IMR-90 (cell line): ENCODE results near the gene RHOF. TPM values are rescaled to one million over a fixed set of nuclear protein-coding genes. Genes with fewer than 3 reads are reported as not detected.

Experiments used
- ATAC-seq: fragments of 200-7000 bp; cut with Tn5 transposase; 2 replicates; pipeline ENCODE4 v1.9.1; 2020; ENCODE audit warnings: low read depth, mild to moderate bottlenecking, moderate library complexity
- BruUV-seq: library from RNA; stranded (reverse); fragments of 400-500 nt; replicated peaks from 2 replicates; lab custom pipeline; 2021; lab: Mats Ljungman, UMichigan
- CTCF ChIA-PET: fragments of 300-600 bp; formaldehyde crosslinking; extraction: SDS; loops from one replicate; lab custom pipeline; 2021; ENCODE audit warnings: antibody characterized with exemption; lab: Yijun Ruan, JAX
- POLR2A ChIA-PET: fragments of 300-600 bp; sonication (Branson Sonifier 250); formaldehyde crosslinking; loops from one replicate; lab custom pipeline; 2022; ENCODE audit warnings: antibody characterized with exemption; ENCODE audit not compliant: unreplicated experiment; lab: Charles Lee
- DNase-seq: peaks from one replicate; pipeline ENCODE4 v3.0.0; 2013
- H2AFZ ChIP-seq: replicated peaks from 2 replicates; pipeline ENCODE3; 2013; ENCODE audit warnings: low read length, mild to moderate bottlenecking; ENCODE audit not compliant: poor library complexity
- H2AK5ac ChIP-seq: 2 replicates; pipeline ENCODE4 v1.6.1; 2013; ENCODE audit warnings: low read depth, low read length, inconsistent platforms
- H2AK9ac ChIP-seq: replicated peaks from 2 replicates; pipeline ENCODE3; 2013; ENCODE audit warnings: mild to moderate bottlenecking, low read depth, low read length, moderate library complexity; ENCODE audit not compliant: poor library complexity
- H2BK120ac ChIP-seq: 2 replicates; pipeline ENCODE4 v1.6.1; 2013; ENCODE audit warnings: low read depth, low read length, inconsistent platforms
- H2BK15ac ChIP-seq: 3 replicates; pipeline ENCODE4 v1.6.1; 2013; ENCODE audit warnings: low read depth, low read length, inconsistent platforms
- H2BK20ac ChIP-seq: 2 replicates; pipeline ENCODE4 v1.6.1; 2013; ENCODE audit warnings: low read depth, mild to moderate bottlenecking, inconsistent platforms, low read length, moderate library complexity
- H2BK5ac ChIP-seq: 2 replicates; pipeline ENCODE4 v1.6.1; 2013; ENCODE audit warnings: mild to moderate bottlenecking, low read depth, low read length, inconsistent platforms; ENCODE audit not compliant: poor library complexity, severe bottlenecking
- H3K14ac ChIP-seq: replicated peaks from 2 replicates; pipeline ENCODE4 v1.6.1; 2013; ENCODE audit warnings: low read depth, low read length, inconsistent platforms
- H3K18ac ChIP-seq: 2 replicates; pipeline ENCODE4 v1.6.1; 2013; ENCODE audit warnings: low read depth, low read length, control low read depth
- H3K23ac ChIP-seq: 2 replicates; pipeline ENCODE4 v1.6.1; 2013; ENCODE audit warnings: low read depth, low read length, inconsistent platforms
- H3K27ac ChIP-seq: 2 replicates; pipeline ENCODE4 v1.5.1; 2013; ENCODE audit warnings: mild to moderate bottlenecking, control low read depth, low read length; ENCODE audit not compliant: insufficient read depth
- H3K27me3 ChIP-seq: 2 replicates; pipeline ENCODE4 v1.6.1; 2013; ENCODE audit warnings: low read length; ENCODE audit not compliant: control insufficient read depth, insufficient read depth
- H3K36me3 ChIP-seq: 2 replicates; pipeline ENCODE4 v1.6.1; 2013; ENCODE audit warnings: low read length, mixed read lengths; ENCODE audit not compliant: control insufficient read depth, insufficient read depth
- H3K4ac ChIP-seq: 2 replicates; pipeline ENCODE4 v1.6.1; 2013; ENCODE audit warnings: low read depth, low read length, inconsistent platforms
- H3K4me1 ChIP-seq: 2 replicates; pipeline ENCODE4 v1.6.1; 2013; ENCODE audit warnings: low read length, mixed read lengths; ENCODE audit not compliant: control insufficient read depth, insufficient read depth
- H3K4me2 ChIP-seq: 2 replicates; pipeline ENCODE4 v1.6.1; 2013; ENCODE audit warnings: low read depth, mild to moderate bottlenecking, control low read depth, low read length, moderate library complexity
- H3K4me3 ChIP-seq: 2 replicates; pipeline ENCODE4 v1.5.1; 2013; ENCODE audit warnings: low read depth, mild to moderate bottlenecking, control low read depth, low read length, moderate library complexity; ENCODE audit not compliant: insufficient read depth
- H3K56ac ChIP-seq: 2 replicates; pipeline ENCODE4 v1.6.1; 2013; ENCODE audit warnings: low read length, inconsistent platforms; ENCODE audit not compliant: insufficient read depth; ENCODE audit errors: extremely low read depth
- H3K79me1 ChIP-seq, 2 experiments: 2 replicates each; pipeline ENCODE4 v1.6.1; 2013; ENCODE audit warnings: low read length in 2 of 2, inconsistent platforms in 1 of 2, low read depth in 1 of 2
- H3K9ac ChIP-seq: 2 replicates; pipeline ENCODE4 v1.6.1; 2013; ENCODE audit warnings: low read depth, low read length, control low read depth
- H3K9me1 ChIP-seq: 2 replicates; pipeline ENCODE4 v1.6.1; 2013; ENCODE audit warnings: low read length, inconsistent platforms; ENCODE audit not compliant: insufficient read depth
- H3K9me3 ChIP-seq: 2 replicates; pipeline ENCODE4 v1.6.1; 2013; ENCODE audit warnings: low read length; ENCODE audit not compliant: control insufficient read depth, insufficient read depth
- H4K20me1 ChIP-seq: 2 replicates; pipeline ENCODE4 v1.6.1; 2013; ENCODE audit warnings: low read length, inconsistent platforms; ENCODE audit not compliant: insufficient read depth
- H4K5ac ChIP-seq: 2 replicates; pipeline ENCODE4 v1.6.1; 2013; ENCODE audit warnings: mild to moderate bottlenecking, low read depth, low read length, control low read depth
- H4K8ac ChIP-seq, 2 experiments: 2 replicates each; pipeline ENCODE4 v1.6.1; 2013; ENCODE audit warnings: low read depth in 2 of 2, low read length in 2 of 2, control low read depth in 1 of 2, inconsistent platforms in 1 of 2
- H4K91ac ChIP-seq: 2 replicates; pipeline ENCODE4 v1.6.1; 2013; ENCODE audit warnings: low read depth, low read length, inconsistent platforms; ENCODE audit not compliant: insufficient read depth
- BHLHE40 ChIP-seq: fragments of 150-350 bp; IDR thresholded peaks from 2 replicates; pipeline ENCODE4 v1.6.1; 2016; ENCODE audit warnings: mild to moderate bottlenecking, low read depth, low read length
- CEBPB ChIP-seq: IDR thresholded peaks from 2 replicates; pipeline ENCODE4 v1.6.1; 2012; ENCODE audit warnings: low read depth, low read length, improper control_type of control experiment
- CTCF ChIP-seq: conservative IDR thresholded peaks from 2 replicates; pipeline ENCODE4 v1.5.1; 2012; ENCODE audit warnings: mild to moderate bottlenecking, low read depth, low read length, improper control_type of control experiment
- MAZ ChIP-seq: IDR thresholded peaks from 2 replicates; pipeline ENCODE4 v1.6.1; 2012; ENCODE audit warnings: low read depth, mild to moderate bottlenecking, low read length, improper control_type of control experiment, moderate library complexity, borderline replicate concordance
- MXI1 ChIP-seq: IDR thresholded peaks from 2 replicates; pipeline ENCODE4 v1.6.1; 2012; ENCODE audit warnings: low read depth, mild to moderate bottlenecking, low read length, moderate library complexity, borderline replicate concordance
- NFE2L2 ChIP-seq: fragments of 150-350 bp; IDR thresholded peaks from 2 replicates; pipeline ENCODE4 v1.6.1; 2016; ENCODE audit warnings: low read depth, mild to moderate bottlenecking, low read length
- POLR2A ChIP-seq: IDR thresholded peaks from 2 replicates; pipeline ENCODE4 v1.6.1; 2012; ENCODE audit warnings: mild to moderate bottlenecking, low read depth, low read length
- RAD21 ChIP-seq: IDR thresholded peaks from 2 replicates; pipeline ENCODE4 v1.6.1; 2012; ENCODE audit warnings: low read length, improper control_type of control experiment
- RCOR1 ChIP-seq: IDR thresholded peaks from 2 replicates; pipeline ENCODE4 v1.6.1; 2012; ENCODE audit warnings: mild to moderate bottlenecking, low read length, improper control_type of control experiment; ENCODE audit not compliant: insufficient replicate concordance
- RFX5 ChIP-seq: IDR thresholded peaks from 2 replicates; pipeline ENCODE4 v1.8.0; 2012; ENCODE audit warnings: low read depth, mild to moderate bottlenecking, low read length, moderate library complexity
- WGBS, 2 experiments: methylation state at CpG; one replicate each; pipeline versions ENCODE4 v1.1.5 to v1.1.7; 2013; ENCODE audit warnings: missing lambda C conversion rate in 2 of 2; ENCODE audit not compliant: insufficient read length in 1 of 2; ENCODE audit errors: extremely low coverage in 2 of 2; 5-methylcytosine and 5-hydroxymethylcytosine counted together
- dilution Hi-C: fragments of 300-500 bp; cut with HindIII; formaldehyde crosslinking; loops from one replicate; pipeline ENCODE4 v1.14.3; 2018; ENCODE audit warnings: low sequenced_read_pairs; ENCODE audit not compliant: unreplicated experiment
- in situ Hi-C: fragments of 300-500 bp; cut with MboI; formaldehyde crosslinking; loops from 3 replicates; pipeline ENCODE4 v1.14.3; 2019; ENCODE audit warnings: low sequenced_read_pairs, inconsistent platforms, mixed read lengths
- intact Hi-C: fragments of 100-400 bp; cut with micrococcal nuclease; formaldehyde crosslinking; loops from 2 replicates; pipeline ENCODE4 v1.10.0; 2022
- polyA plus RNA-seq, 3 experiments: library from polyadenylated mRNA; depleted of rRNA; stranded (reverse); fragments of >200 nt; gene quantifications; 2 replicates each; pipeline ENCODE4 v1.2.3, GENCODE V29; 2012; ENCODE audit warnings: low replicate concordance in 1 of 3
- total RNA-seq: library from RNA; depleted of rRNA; stranded (reverse); fragments of >200 nt; gene quantifications from 2 replicates; pipeline ENCODE4 v1.2.3, GENCODE V29; 2012
- TF ChIP-seq, protein P1 (sequence below): fragments of 150-350 bp; IDR thresholded peaks from 2 replicates; pipeline ENCODE4 v1.6.1; 2016; ENCODE audit warnings: low read depth, mild to moderate bottlenecking, low read length, moderate library complexity, borderline replicate concordance
- TF ChIP-seq, protein P2 (sequence below): fragments of 150-350 bp; IDR thresholded peaks from 2 replicates; pipeline ENCODE4 v1.6.1; 2017; ENCODE audit warnings: mild to moderate bottlenecking, antibody characterized with exemption, low read length, low read depth

Gene RHOF
- total and polyA plus RNA-seq, 2 of the 4 experiments (the other 2 are of a cell fraction): 3.0 to 5.1 TPM

GRCh38 chr12:121796855-121797751 is 3.6 kb upstream of the RHOF start:
- POLR2A ChIA-PET: interaction anchor here (0.6 kb wide), 2 partner anchors 15 to 67 kb away, joined by 5 read pairs; no protein-coding TSS in a partner anchor
- CTCF ChIA-PET: interaction anchor here (0.6 to 2.3 kb wide), 3 partner anchors 15 to 115 kb away, joined by 3 to 8 read pairs (median 4); no protein-coding TSS in a partner anchor
- H3K36me3 ChIP-seq: peaks cover 9% of the 10 kb centered on the region; the same call in 1 of the 2 replicates
- H3K9ac ChIP-seq: peak overlapping the region; percentile 50
- peak overlapping the region; percentile 30 for H3K23ac ChIP-seq
- H4K20me1 ChIP-seq: peaks cover 11% of the 10 kb centered on the region
- dilution Hi-C loops: no loop called here
- peak overlapping the region; percentile 70 for H2BK5ac ChIP-seq
- peak overlapping the region; percentile 17; the same call in 1 of the 3 replicates for H2BK15ac ChIP-seq
- WGBS, 2 experiments: 16% methylated on average over 16 of the region's 39 CpGs; no CpG with 5 or more reads in 1 of the 2 experiments
- H3K56ac ChIP-seq: peak overlapping the region; percentile 30; the same call in 1 of the 2 replicates
- H3K4me2 ChIP-seq: peak overlapping the region; percentile 88
- peak overlapping the region; percentile 91 for H4K91ac ChIP-seq
- peak overlapping the region; percentile 78 for H3K14ac ChIP-seq
- H2BK120ac ChIP-seq: peak overlapping the region; percentile 10; the same call in 1 of the 2 replicates
- in situ Hi-C loops: no loop called here
- no TSS peak for BruUV-seq
- H2AFZ ChIP-seq: peak overlapping the region; percentile 87
- ATAC-seq: peak; percentile 28
- H2BK20ac ChIP-seq: no peak overlapping the region
- H3K27me3 ChIP-seq: no peaks in the 10 kb centered on the region
- H3K4ac ChIP-seq: peak overlapping the region; percentile 77
- H3K79me1 ChIP-seq: peaks cover 6 to 57% of the 10 kb centered on the region in 2 experiments; a peak in 3 of 4 replicates
- peaks cover 4% of the 10 kb centered on the region; the same call in 1 of the 2 replicates for H3K9me1 ChIP-seq
- H3K27ac ChIP-seq: peak overlapping the region; percentile 49
- H4K5ac ChIP-seq: no peak overlapping the region; the same call in 1 of the 2 replicates
- peak overlapping the region; percentile 22 to 67; a peak in 2 of 4 replicates for H4K8ac ChIP-seq
- DNase-seq: peak; percentile 83
- H3K4me3 ChIP-seq: peak overlapping the region; percentile 13; the same call in 1 of the 2 replicates
- H3K9me3 ChIP-seq: no peaks in the 10 kb centered on the region
- intact Hi-C loops: loop anchor here (5.0 to 10.0 kb wide), 2 partner anchors 225 to 242 kb away; partner anchors contain the start of gene BCL7A
- H3K4me1 ChIP-seq: peaks cover 34% of the 10 kb centered on the region
- H2AK9ac ChIP-seq: peak overlapping the region; percentile 95
- H3K18ac ChIP-seq: no peak overlapping the region
- H2AK5ac ChIP-seq: peak overlapping the region; percentile 97
- no peak for TF ChIP-seq RCOR1
- TF ChIP-seq BHLHE40: 0 out of 2 replicates have a peak, but pooled peaks have one; percentile 11
- no peak for TF ChIP-seq RFX5
- TF ChIP-seq MXI1: peak; percentile 73
- TF ChIP-seq, protein P1, sequence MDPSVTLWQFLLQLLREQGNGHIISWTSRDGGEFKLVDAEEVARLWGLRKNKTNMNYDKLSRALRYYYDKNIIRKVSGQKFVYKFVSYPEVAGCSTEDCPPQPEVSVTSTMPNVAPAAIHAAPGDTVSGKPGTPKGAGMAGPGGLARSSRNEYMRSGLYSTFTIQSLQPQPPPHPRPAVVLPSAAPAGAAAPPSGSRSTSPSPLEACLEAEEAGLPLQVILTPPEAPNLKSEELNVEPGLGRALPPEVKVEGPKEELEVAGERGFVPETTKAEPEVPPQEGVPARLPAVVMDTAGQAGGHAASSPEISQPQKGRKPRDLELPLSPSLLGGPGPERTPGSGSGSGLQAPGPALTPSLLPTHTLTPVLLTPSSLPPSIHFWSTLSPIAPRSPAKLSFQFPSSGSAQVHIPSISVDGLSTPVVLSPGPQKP: no peak
- TF ChIP-seq POLR2A: no peak
- peak; percentile 49; the same call in 1 of the 2 replicates for TF ChIP-seq MAZ
- TF ChIP-seq RAD21: peak; percentile 31
- TF ChIP-seq NFE2L2: no peak
- TF ChIP-seq CTCF: peak; percentile 34
- TF ChIP-seq CEBPB: no peak
- TF ChIP-seq, protein P2, sequence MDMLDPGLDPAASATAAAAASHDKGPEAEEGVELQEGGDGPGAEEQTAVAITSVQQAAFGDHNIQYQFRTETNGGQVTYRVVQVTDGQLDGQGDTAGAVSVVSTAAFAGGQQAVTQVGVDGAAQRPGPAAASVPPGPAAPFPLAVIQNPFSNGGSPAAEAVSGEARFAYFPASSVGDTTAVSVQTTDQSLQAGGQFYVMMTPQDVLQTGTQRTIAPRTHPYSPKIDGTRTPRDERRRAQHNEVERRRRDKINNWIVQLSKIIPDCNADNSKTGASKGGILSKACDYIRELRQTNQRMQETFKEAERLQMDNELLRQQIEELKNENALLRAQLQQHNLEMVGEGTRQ: no peak
